UCSD-AML1 (cell line): ENCODE data around the gene DLL4.

Experiments used
- DNase-seq: peaks from one replicate; lab custom pipeline; 2025; ENCODE audit not compliant: unreplicated experiment; lab: John Stamatoyannopoulos, UW

DLL4 gene

DNA sequence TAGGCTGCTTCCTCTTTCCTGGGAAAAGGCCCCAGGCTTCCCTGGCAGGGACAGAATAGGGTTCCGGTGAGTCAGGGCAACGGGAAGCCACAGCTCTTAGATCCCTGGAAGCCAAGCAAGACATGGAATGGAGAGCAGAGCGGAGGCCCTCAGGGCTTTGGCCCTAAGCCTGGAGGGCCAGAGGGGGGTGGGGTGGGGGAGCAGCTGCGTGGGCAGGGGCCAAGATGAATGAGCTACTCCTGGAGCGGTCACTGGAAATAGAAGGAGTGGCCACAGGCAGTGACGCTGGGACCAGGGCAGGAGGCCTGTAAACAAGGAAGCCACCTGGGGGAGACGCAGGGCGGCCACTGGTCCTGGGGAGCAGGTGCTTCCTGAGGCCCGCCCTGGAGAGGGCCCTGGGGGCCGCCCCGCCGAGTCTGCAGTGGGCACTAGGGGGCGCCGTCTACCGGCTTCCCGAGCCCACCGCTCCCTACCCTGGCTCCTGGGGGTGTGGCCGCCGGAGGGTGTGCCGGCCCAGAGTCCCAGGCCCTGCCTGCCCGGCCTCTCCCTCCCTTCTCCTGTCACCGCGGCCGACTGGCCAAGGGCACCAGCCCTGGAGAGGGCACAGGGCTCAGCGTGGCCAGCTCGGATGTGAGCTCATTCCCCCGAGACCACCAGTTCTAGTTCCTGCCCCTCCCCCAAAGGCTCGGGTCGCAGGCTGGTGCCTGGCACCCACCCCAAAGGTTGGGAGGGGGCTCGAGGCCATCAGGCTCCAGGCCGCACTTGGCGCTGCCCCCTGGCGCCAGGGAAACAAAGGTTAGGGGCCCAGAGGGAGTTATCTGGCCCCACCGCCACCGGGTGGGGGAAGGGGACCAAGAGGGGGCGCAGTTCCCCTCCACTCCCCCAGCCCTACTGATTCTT is 22.8 kb upstream of the DLL4 start:
- DNase-seq, result peak; percentile 88

DNA sequence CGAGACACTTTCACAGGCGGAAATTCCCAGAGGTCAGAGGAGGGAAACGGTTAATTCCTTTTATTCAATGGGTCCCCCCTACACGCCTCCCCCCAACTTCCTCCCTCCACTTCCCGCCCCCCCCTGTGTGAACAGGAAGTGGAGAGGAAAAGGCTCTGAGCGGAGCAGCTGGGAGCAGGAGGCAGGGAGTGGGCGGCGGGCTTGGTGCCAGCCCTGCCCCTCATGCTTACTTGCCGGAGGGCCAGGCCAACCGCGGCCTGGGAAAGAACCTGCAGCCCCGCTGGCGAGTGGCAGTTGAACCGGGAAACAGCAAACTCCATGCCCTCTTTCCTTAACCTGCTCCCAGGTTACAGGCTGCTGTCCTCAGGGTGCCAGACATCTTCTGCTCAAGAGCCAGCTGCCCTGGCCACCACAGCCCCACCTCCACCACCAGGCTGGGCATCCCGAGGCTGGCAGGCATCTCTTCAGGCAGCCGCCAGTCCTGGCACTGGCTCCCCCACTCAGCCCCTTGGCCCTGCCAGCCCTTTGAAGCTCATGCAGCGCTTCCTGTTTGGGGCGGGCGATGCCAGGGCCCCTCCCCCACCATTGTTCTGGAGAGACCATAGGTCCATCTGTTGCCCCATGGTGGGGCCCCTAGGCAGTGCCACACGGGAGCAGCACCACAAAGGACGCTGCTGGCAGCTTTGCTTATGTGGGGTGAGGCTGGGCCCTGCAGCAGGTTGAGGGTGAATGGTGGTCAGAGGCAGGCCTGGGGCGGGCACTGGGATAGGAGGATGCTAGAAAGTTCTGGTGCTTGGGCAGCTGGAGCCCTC is 21.9 kb upstream of the DLL4 start:
- peak; percentile 69 for DNase-seq

DNA sequence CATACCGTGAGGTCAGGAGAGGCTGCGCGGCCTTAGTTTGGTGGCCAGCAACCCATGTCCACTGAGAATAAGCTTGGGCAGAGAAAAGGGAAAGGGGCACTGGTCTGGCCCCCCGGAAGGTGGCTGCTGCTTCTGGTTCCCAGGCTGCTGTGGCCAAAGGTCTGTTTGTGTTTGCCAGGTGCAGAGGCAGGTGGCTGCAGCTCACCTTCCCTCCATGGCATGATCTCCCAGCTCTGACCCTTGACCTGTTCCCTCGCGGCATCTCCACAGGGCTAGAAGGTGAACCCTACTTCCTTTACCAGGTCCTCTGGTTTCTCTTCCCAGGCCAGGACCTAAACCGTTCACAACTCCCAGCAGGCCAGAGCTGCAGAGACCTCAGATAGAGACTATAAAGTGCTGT is 21.0 kb upstream of the DLL4 start:
- DNase-seq, result no peak

DNA sequence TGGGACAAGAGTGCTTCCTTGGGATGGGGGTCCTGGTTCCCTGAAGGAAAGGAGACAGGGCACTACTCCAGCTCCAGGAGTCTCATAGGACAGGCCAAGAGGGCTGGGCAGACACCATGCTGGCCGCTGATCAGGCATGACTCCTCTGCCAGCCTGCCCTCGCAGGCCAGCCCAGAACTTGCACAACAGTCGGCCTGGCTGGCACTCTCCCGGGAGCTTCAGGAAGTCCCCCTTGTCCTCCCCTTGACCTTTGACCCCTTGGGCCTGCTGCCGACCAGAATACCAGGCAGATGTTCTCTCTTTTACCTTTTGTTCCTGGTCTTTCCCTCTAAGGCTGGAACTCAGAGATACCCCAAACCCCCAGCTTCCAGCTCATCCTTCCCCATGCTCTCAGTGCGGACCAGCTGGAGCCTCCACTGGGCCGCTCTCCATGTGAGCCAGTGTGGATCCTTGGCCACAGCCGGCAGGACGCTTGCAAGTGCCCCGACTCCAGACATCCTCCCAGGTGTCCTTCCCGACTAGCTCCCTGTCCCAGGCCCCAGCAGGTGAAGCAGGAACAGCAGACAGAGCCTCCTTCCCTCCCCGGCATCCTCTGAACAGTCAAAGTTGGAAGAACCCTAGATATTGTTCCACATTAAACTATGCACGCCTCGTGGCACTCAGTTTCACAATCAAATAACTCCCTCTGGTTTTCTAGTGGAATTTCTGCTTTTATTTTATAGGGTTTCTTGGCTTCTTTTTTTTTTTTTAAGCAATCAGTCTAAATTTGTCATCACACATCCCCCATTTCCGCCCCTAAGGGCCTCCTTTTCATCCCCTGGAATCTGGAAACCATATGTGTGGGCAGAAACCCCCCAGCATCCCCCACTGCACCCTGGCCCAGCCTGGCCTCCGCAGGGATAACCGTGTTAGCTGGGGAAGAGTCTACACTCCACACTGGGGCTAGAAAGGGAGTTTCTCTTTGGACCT is 19.2 kb upstream of the DLL4 start:
- DNase-seq, result no peak

DNA sequence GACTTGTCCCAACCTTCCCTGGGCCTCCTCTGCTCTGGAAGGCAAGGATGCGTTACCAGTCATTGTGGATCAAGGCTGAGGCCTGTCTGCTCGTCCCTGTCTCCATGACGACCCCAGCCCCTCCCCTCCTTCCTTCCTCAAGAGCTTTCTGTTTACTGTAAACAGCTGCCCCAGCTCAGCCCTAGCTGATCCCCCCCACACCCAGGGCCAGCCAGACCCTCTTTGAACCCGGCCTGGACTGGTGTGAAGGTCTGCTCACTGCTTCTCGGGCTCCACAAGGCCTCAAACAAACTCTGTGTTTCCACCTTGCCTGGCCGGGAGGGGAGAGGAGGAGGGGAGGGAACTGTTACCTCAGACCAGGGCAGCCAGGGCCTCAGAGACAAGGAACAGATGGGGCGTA is 18.0 kb upstream of the DLL4 start:
- no peak for DNase-seq

DNA sequence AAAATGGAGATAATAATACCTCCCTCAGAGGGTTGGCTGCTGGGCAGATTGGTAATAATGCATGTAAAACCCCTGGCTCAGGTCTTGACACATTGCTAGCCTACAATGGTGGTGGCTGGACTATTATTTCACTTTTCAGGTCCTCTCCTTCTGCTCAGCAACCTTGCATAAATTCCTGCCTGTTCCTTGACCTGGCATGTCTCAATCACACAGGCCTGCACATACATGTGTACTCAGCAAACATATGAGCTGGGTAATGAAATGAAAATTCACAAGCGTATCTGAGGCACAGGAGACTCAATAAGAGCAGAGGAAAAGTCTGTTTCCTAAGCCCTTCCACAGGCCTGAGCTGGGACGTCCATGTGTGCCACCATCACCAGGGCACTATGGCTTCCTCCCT is 17.4 kb upstream of the DLL4 start:
- no peak for DNase-seq

DNA sequence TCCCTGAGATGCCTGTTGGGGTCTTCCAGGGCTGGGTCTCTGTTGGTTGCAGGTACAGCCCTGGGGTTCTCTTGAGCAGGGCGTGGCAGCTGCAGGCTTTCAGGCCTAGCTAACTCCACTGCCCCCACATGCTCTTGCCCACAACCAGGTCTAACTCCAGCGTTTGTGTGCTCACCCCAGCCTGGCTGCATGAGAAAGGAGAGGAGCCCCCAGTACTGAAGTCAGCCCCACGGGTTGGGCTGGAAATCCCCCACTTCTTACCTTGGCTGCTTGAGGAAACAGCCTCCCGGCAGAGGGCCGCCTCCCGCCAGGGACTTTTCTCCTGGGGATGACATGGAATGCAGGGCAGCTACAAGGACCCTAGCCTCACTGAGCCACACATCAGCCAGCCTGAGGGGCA is 16.7 kb upstream of the DLL4 start:
- no peak for DNase-seq

DNA sequence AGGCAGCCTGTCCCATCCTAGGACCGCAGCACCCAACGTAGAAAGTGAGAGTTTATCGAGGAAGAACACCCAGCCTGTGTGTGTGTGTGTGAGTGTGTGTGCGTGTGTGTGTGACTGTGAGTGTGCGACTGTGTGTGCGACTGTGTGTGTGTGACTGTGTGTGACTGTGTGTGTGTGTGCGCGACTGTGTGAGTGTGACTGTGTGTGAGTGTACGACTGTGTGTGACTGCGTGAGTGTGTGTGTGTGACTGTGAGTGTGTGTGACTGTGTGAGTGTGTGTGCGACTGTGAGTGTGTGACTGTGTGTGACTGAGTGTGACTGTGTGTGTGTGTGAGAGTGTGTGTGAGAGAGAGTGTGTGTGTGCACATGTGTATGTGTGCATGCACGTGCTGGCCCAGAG is 15.1 kb upstream of the DLL4 start:
- DNase-seq, result no peak

DNA sequence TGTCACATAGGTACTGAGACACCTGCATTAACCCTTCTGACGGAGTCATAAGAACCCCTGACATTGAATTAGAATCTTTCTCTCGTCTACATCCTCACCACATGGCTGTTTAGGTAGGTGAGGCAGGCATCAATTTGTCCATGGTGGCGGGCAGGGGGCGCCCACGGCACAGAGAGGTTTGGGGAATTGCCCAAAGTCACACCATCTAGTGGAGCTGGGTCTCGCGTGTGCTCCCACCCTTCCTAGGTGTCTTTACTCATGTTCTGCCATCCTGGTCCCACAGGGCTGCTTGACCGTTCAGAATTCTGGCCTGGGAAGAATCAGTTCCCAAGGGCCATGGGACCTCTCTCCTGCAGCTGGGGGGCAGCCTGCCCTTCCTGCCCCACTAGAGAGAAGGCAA is 14.7 kb upstream of the DLL4 start:
- DNase-seq, result no peak

DNA sequence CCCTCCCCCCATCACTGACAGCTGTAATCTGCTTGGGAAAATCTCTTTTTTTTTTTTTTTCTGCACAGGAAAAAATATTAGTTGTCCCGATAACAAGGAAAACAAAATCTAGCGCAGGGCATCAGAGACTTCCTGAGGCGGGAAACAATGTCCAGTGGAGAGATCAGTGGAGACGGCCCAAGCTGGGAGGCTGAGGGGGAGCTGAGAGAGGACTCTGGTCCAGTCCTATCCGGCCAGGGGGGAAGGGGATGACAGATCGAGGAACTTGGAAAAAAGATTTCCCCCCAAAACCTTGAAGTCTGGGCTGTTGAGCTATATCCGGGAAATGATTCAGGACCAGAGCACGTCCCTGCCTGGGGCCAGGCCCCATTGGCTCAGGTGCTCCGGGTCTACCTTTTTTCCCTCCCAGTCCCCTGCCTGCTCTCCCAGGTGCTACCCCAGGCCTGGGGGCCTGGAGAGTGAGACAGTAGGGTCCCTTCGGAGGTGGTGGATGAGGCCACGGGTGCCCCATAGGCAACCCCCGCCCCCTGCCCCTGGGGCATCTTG is 14.0 kb upstream of the DLL4 start:
- DNase-seq, result no peak

DNA sequence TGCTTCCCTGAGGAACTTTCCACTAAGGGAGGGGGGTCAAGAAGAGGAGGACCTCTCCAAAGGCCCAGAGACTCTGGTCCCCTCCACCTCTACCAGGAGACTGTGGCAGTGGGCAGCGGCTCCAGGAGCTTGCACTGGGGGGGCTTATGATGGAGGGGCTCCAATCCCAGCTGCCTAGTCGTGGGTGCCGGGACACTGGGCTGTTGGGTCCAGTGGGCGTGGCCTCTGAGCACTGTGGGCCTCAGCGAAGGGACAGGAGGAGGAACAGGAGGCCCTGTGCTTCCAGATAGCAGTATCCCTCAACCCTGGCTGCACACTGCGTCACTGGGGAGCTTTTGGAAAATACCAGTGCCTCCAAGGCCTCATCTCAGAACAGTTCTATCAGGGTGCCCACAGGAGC is 13.5 kb upstream of the DLL4 start:
- no peak for DNase-seq

DNA sequence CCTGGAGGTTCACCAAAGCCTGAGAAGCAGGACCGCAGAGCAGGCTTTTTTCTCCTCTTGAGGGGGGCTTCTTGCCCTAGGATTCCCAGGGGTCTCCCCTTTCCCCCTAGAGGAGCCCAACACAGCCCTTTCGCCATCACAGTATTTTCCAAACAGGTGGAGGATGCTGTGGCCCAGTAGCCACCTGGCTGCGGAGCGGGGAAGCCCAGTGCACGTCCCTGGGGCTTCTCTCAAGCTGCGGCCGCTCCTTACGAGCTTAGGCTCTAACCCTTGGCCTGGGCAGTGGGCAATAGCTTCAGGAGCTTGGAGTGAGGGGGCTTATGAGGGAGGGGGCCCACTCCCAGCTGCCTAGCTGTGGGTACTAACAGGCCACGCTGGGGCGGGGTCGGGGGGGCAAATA is 11.6 kb upstream of the DLL4 start:
- DNase-seq, result no peak

DNA sequence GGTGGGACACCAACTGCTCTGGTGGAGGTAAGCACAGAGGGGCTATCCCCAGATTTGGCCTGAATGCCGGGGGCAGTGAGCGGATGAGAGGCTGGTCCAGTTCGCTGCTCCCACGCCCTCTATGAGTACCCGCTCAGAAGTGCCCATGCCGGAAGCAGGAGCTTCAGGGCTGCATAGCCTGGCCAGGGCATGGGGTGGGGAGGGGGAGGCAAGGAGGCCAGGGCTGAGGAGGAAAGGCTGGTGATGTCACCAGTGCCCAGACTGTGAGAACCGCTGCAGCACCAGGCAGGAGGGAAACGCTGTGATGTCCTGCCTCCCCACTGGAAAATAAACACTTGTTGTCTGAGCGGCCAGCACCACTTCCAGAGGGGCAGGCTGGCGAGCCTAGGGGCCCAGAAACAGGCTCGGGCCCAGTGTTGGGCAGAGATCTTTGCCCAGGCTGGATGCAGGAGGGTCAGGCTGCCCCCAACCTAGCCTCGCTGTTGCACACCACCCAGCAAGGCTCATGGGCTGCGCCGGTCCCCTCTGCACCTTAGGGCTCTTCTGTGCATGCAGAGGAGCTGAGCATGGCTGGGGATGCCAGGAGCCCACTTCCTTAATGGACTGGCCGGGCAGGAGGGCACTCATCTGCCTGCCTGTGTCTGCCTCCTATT is 10.9 kb upstream of the DLL4 start:
- no peak for DNase-seq

DNA sequence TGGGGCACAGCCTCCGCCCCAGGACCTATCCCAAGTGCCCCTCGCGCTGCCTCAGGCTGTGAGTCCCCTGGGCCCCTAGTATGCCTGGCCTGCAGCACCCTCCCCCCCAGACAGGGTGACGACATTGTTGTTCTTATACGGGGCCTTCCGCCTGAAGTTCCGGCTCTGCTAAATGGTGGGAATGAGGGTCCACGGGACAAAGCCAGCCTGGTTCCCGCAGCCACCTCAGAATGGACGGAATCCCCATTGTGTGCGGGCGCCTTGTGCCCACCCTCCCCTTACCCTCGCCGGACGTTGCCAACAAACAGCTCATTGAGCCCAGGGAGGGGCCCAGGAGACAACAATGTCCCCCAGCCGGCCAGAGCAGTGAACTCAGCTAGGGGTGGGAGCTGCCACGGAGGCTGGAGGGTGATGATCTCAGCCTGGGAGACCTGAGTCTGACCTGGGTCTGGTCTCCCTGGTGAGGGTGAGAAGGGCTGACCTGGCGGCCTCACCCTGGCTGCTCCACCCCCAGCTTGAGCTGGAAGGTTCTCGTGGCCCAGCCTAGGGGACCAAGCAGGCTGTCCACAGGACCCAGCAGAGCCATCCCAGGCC is 10.2 kb upstream of the DLL4 start:
- DNase-seq, result no peak

DNA sequence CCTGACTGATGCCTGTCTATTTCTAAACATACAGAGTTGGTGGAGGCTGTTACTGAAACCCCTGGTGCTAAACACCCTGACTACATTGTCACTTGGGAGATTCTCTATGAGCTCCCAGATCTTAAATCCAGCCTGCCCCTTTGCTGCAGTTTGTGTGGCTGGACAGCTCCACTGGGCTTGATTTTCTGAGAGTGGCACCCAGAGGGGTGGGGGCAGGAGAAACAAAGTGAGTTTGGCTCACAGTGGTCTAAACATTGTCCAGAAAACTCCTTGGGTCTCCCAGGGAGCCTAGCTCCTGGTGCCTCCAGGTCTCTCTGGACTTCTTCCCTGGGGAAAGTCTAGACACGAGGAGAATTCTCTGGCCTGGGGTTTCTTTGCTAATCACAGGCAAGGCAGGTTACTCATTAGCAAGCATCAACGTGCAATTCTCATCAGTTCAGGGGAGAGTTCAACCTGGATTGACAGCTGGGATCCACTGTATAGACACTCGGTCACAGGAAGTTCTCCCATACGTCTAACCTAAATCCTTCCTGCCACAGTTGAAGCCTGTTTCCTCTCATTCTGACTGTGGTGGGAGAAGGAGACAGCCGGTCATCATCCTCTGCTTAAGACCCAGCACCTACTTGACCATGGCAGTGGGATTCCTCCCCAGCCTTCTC is 7.1 kb upstream of the DLL4 start:
- DNase-seq, result no peak

DNA sequence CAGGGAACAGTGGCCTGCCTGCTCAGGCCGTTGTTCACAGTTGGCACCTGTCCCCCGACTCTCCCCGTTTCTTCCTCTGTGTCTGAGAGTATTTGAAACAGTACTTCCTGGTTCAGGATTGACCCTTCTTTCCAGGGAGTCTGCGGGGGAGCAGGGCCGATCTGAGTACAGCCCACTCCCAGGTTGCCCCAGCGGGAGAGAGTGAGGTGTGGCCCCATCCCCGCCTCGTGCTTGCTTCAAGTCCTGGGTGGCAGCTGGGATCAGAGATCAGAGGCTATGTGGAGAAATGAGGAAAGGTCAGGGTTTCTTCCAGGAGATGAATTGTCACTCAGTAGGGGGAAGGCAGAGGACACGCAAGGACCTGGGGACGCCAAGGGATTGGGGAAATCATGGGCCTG is 6.5 kb upstream of the DLL4 start:
- no peak for DNase-seq

DNA sequence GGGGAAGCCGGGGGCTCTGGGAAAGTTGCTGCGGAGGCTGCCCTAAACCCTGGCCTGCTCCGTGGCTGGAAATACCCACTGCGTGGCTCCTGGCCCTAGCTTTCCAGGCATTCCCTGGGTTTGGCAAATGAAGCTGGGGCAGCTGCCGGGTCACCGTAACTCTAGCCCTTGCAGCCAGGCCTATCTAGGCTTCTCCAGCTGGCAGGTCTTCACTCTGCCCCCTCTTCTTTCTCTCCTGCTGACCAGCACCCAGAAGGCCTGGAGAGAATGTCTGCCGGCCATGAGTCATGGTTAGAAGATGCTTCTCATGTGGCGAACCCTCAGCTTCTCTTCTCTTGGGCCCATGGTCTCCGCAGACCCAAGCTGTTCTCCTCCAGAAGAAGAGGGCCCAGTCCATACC is 5.6 kb upstream of the DLL4 start:
- no peak for DNase-seq

DNA sequence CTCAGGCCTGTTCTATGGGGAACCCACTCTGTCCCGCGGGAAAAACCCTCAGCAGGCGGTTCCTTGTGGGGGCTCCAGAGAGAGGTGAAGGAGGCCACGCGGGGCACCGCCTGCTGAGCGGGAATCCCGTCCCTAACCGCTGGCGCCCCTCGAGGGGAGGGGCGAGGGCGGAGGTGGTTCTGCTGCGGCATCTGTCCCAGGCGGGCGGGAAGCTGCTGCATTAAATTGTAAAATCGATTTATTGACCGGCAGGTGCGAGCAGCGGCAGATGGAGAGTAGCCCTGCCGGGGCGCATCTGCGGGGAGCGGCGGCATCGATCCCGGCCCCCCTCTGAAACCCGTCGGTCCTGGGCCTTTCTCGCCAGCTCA is 3.7 kb upstream of the DLL4 start:
- DNase-seq, result no peak

DNA sequence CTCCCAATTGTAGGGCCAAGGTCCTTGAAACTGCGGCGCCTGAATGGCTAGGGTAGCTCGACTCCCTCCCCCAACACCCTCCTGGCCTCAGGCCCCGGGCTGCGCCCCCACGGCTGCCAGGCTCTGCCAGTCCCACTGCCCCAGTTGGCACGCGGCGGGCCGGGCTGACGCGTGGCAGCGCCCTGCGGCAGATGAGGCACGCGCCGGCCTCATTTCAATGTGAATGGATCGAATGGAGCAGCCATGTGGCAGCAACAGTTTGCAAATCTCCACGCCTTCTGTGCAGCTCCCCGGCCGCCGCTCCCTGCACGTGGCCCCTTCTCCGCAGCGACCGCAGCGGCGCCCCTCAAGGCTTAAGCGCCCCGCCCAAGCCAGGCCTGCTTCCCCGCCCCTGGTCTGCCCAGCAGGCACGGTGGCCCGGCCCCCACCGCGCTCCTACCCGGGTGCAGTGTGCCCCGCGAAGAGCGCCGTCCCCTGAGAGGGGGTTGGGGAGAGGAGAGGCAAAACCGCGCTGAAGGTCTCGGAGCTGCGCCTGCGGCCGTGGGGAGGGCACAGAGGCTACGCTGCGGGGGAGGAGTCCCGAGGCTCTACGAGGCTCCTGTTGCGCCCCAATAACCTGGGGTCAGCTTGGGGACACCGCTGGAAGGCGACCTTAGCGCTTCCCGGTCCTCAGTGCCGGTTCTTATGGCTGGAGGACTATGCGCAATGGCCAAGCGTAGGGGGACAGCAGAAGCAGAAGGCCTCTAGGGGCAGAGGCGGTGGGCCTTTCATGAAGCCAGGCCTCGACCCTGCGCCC is 3.1 kb upstream of the DLL4 start:
- no peak for DNase-seq
